Measurements from ENCODE around the gene PLEKHA3.
"Not testable (repeated sequence)": the region's sequence is repeated elsewhere in the genome, so short reads cannot be mapped to it uniquely, and the experiment has no call there.

The PLEKHA3 gene

DNA sequence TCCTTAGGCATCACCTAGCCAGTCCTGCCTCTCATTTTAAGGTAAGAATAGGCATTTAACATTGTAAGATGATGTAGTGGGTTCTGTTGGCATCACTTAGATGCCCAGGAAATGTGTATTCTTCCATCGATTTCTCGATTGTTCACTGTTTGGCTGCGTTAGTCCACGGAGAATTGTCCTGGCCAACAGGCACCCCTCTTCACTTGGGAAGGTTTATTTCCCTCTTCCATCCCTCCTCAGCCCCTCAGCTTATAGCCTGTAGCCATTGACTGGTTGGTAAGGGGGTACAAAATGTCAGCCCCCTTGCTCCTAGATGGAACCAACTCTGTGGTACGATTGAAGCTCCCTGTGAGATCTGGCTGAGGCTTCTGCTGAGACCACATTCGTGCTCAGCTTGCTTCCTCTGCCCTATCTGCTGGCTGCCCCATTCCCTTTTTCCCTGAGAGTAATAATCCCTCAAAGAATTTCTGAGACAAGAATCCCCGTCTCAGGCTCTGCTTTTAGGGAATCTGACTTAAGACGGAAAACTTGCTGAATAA lies 43.4 kb downstream of the PLEKHA3 start:
- DNase-seq (ENCODE audit: low spot score): no peak

DNA sequence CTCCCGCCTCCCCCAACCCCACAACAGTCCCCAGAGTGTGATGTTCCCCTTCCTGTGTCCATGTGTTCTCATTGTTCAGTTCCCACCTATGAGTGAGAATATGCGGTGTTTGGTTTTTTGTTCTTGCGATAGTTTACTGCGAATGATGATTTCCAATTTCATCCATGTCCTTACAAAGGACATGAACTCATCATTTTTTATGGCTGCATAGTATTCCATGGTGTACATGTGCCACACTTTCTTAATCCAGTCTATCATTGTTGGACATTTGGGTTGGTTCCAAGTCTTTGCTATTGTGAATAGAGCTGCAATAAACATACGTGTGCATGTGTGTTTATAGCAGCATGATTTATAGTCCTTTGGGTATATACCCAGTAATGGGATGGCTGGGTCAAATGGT lies 44.8 kb downstream of the PLEKHA3 start:
- not testable (repeated sequence) for DNase-seq (ENCODE audit: low spot score)

DNA sequence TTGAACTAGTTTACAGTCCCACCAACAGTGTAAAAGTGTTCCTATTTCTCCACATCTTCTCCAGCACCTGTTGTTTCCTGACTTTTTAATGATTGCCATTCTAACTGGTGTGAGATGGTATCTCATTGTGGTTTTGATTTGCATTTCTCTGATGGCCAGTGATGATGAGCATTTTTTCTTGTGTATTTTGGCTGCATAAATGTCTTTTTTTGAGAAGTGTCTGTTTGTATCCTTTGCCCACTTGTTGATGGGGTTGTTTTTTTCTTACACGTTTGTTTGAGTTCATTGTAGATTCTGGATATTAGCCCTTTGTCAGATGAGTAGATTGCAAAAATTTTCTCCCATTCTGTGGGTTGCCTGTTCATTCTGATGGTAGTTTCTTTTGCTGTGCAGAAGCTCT lies 45.2 kb downstream of the PLEKHA3 start:
- DNase-seq (ENCODE audit: low spot score): not testable (repeated sequence)

DNA sequence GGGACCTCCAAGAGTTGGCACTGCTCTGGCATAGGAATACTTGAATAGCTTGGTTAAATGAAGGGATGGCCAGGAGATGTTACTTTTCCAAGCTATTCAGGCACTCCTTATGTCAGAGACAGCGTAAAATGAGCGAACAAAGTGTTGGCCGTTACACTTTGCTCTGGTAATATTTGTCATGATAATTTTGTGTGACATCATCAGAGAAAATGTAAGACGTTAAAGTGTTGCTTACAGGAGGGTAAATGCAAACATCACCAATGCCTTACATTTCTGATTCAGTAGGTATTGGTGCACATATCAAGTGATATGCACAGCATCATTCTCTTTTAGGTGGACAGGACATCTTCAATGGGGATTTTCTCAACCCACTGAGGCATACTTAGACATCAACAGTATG lies 46.0 kb downstream of the PLEKHA3 start:
- no peak for DNase-seq (ENCODE audit: low spot score)

DNA sequence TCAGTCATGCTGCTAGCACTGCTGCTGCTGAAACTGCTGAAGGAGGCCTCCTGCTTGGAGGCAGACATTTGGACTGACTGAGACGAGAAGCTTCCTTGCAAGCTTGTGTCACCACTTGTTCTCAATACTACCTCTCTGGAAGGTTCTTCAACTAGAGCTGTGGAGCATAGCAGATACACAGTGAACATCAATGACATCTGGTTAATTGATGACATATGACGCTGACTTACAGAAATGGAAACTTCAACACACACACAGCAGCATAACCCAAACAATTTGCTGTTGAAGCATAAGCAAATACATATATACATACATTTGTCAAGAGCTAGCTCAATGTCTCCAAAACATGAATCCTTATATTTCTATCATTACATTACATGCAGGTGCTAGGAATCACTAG lies 47.3 kb downstream of the PLEKHA3 start:
- DNase-seq (ENCODE audit: low spot score): no peak

DNA sequence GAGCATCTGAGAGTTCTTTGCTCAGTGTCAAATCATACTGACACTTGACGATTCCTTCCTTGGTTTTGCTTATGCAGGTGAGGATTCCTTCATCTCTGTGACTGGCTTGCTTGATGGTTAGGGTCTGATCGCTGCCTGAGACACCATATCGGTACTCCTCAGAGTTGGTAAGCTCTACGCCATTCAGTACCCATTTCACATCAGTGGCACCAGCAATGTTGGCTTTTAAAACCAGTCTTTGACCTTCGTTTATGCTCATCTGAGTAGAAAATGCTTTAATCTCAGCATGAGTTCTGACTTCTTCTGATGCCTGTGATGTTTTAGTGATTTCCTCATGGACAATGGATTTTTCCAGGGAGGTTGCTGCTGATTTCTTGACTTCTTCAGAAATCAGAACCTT lies 48.4 kb downstream of the PLEKHA3 start:
- no peak for DNase-seq (ENCODE audit: low spot score)

DNA sequence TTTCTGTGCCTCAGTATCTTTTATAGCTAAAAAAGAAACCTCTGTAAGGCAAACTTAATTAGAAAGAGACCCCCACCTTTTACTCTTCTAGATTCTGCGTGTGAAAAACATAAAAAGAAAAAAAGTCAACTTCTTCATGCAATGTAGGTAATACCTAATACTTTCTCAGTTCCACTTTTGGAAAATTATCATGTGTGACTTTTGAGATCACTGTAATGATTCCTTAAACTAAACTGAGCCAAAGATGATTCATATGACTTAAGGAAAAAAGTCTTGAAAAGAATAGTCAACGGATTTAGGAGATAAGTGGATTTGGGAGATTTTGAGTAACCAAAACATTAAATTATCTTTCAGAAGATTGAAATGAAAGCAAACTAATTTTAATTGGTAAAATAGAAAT lies 48.9 kb downstream of the PLEKHA3 start:
- no peak for DNase-seq (ENCODE audit: low spot score)

DNA sequence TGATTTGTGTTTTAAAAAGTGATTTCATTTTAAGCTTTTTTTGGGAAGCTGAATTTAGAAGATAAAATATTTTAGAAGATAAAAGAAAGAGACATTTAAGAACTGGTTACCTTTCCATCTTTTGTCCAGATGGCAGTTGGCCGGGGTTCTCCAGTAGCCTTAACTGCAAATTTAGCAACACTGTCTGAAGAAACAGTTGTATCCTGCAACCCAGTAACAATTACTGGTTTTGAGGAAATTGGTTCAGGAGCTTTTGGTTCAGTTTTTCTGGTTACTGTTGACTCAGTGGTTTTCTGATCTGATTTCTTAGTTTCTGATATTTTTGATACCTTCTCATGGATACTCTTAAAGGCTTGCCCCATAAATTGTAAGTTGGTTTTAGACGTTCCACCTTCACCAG lies 49.9 kb downstream of the PLEKHA3 start:
- DNase-seq (ENCODE audit: low spot score): no peak

DNA sequence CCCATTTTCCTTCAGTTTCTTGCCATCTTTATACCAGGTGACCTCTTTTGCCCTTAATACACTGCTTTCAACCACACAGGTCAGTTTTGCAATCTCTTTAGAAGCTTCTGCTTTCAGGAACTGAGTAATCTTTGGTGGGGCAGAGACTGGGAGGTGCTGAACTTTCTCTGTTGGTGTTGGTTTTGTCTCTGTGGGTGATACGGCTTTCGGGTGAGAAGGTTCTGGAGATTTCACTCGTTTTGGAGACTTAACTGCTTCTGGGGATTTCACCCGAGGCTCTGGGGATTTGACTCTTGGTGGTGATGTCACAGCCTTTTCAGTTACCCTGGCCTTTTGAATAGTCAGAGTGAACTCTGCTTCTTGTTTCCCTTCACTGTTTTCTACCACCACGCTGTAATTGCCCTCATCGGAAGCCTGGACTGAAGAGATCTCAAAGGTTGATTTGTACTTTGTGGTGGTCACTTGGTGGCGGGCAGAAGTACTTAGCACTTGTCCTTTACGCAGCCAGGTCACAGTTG lies 50.4 kb downstream of the PLEKHA3 start:
- DNase-seq (ENCODE audit: low spot score): no peak

DNA sequence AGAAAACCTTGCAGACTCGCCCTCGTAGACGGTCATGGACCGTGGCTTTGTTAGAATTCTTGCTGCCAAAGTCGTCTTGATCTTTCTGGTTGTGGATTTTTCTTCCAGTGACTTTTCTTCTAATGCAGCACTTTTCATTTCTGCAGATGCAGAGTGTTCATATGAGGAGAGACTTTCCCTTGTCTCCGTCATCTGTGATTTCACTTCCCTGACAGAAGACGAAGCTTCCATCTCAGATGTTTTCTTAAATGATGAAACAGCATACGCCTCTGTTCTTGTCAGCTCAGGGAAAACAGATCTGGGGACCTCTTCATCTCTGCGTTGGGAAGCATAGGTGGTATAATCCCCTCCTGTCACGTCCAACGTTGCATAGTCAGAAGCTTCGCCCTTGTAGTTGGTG lies 50.9 kb downstream of the PLEKHA3 start:
- DNase-seq (ENCODE audit: low spot score): no peak

DNA sequence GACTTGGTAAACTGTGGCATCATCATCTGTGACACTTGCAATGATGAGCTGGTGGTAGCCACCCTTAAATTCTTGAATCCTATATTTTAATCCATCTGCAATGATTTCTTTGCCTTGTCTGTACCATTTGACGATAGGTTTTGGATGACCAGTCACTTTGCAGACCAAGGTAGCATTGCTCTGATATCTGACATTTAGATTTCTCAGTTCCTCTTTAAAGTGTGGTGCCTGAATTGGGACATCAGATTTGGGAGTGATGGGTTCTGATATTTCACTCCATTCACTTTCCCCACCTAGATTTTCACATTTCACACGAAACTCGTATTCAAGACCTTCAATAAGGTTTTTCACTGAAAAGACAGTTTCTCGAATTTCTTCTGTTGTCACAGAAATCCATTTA lies 55.8 kb downstream of the PLEKHA3 start:
- DNase-seq (ENCODE audit: low spot score): no peak

DNA sequence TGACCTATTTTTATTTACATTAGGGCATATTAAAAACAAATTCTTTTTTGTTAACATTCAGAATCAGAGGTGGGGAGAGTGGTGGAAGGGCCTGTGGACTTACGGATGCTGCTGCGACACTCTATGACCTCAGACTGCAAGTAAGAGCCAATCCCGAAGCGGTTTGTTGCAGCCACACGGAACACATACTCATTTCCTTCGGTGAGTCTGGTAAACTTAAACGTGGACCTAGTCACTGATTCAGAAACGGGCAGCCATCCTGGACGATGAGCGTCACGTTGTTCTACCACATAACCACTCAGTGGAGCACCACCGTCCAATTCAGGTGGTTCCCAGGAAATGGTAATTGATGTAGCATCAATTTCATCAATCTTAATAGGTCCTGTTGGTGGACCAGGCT lies 61.9 kb downstream of the PLEKHA3 start:
- no peak for DNase-seq (ENCODE audit: low spot score)

DNA sequence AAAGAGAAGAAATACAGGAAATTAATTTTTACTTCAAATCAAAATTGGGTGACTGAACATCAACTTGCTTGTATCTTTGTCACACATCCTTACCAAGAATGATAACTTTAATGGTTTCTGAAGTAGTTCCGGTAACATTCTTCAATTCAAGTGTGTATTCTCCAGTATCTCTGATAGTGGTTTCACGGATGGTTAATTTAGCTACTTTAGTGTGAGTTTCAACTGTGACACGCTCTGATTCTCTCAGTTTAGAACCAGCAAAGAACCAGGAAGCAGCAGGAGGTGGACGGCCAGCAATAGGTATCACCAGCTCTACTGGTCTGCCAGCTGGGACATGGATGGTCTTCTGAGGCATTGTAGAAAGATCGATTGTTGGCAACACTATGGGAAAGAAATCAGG lies 62.3 kb downstream of the PLEKHA3 start:
- DNase-seq (ENCODE audit: low spot score): no peak

DNA sequence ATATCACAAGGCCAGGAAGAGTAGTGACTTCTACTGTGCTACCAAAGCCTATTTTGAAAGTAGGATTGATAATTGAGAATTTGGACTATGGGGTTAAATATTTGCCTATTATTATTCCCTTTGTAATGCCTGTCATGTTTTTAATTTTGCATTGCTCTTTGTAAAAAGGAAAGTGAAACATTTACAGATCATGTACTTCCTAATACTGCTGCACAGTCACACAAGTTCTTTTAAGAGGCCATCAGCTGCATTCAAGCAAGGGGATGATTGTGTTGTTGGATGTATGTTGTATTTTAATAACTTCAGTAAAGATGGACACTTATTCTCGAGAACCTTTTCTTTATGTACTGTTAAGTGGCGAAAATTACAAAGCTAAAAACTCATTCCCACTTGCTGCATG lies 70.1 kb downstream of the PLEKHA3 start:
- DNase-seq (ENCODE audit: low spot score): no peak

DNA sequence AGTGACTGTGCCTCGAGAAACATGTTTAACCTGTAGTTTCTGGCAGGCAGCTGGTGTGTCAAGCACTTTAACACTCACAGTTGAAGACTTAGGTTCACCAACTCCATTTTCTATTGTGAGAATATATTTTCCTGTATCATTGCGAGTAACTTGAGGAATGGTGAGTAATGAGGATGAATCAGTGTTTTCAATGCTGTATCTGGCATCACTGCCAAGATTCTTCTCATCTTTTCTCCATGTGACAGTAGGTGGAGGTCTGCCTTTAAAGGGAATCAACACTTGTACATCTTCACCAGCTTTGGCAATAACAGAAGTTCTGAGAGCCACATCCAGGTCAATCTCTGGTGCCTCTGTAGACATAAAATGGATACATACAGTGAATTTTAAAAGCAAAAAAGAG lies 72.8 kb downstream of the PLEKHA3 start:
- no peak for DNase-seq (ENCODE audit: low spot score)

All from iPS-NIHi11 (cell line).